Mesothelial cell of epicardium (in vitro differentiated cells): ENCODE measurements around the gene HYI. TPM values are rescaled to one million over a fixed set of nuclear protein-coding genes. Genes with fewer than 3 reads are reported as not detected.

Experiments
- DNase-seq, 2 experiments: peaks; one replicate each; pipeline ENCODE4 v3.0.0; 2021; ENCODE audit warnings: low spot score in 2 of 2; ENCODE audit not compliant: unreplicated experiment in 2 of 2
- H3K27ac Mint-ChIP-seq: 2 replicates; pipeline ENCODE4 v1.8.0; 2021; ENCODE audit warnings: mixed read lengths
- H3K27me3 Mint-ChIP-seq: 2 replicates; pipeline ENCODE4 v1.8.0; 2021; ENCODE audit warnings: low read depth, mixed read lengths
- H3K36me3 Mint-ChIP-seq: 2 replicates; pipeline ENCODE4 v1.8.0; 2021; ENCODE audit warnings: mixed read lengths
- H3K4me1 Mint-ChIP-seq: 2 replicates; pipeline ENCODE4 v1.8.0; 2021; ENCODE audit warnings: mixed read lengths
- H3K4me3 Mint-ChIP-seq: 2 replicates; pipeline ENCODE4 v1.8.0; 2021; ENCODE audit warnings: mild to moderate bottlenecking, moderate library complexity, mixed read lengths
- H3K9me3 Mint-ChIP-seq: 2 replicates; pipeline ENCODE4 v1.8.0; 2021; ENCODE audit warnings: mixed read lengths
- CTCF ChIP-seq: fragments of 200-600 bp; sonication (generic); IDR thresholded peaks from one replicate; pipeline ENCODE4 v1.5.0; 2021; ENCODE audit warnings: antibody characterized with exemption; ENCODE audit not compliant: unreplicated experiment
- total RNA-seq: library from RNA; stranded (reverse); gene quantifications from 3 replicates; pipeline ENCODE4 v1.2.1, GENCODE V29; 2021

Gene HYI
- total RNA-seq, 1 donor from 2014 or later = 41.2 TPM

- DNase-seq = peak in 1 of 2 experiments; percentile 2
- Mint-ChIP-seq H3K4me3 (no peak overlapping the region), H3K9me3 (no peaks in the 10 kb centered on the region), H3K36me3 (peaks cover 41% of the 10 kb centered on the region), H3K27ac (no peak overlapping the region), H3K4me1 (peaks cover 12% of the 10 kb centered on the region), H3K27me3 (no peaks in the 10 kb centered on the region)
- no peak for TF ChIP-seq CTCF
These were observed 7.9 kb downstream of the HYI start for GRCh38 chr1:43445606-43446387.

GRCh38 chr1:43444836-43445235, 8.9 kb downstream of the HYI start:
- Mint-ChIP-seq H3K27ac (peak overlapping the region; percentile 21), H3K9me3 (no peaks in the 10 kb centered on the region), H3K4me3 (no peak overlapping the region), H3K4me1 (peaks cover 12% of the 10 kb centered on the region), H3K27me3 (no peaks in the 10 kb centered on the region), H3K36me3 (peaks cover 35% of the 10 kb centered on the region)
- peak in 1 of 2 experiments; percentile 12 for DNase-seq
- no peak for TF ChIP-seq CTCF

GRCh38 chr1:43444151-43444828, 9.4 kb downstream of the HYI start:
- TF ChIP-seq CTCF = no peak
- H3K27me3 Mint-ChIP-seq = no peaks in the 10 kb centered on the region
- no peaks in the 10 kb centered on the region for H3K9me3 Mint-ChIP-seq
- H3K4me1 Mint-ChIP-seq = peaks cover 12% of the 10 kb centered on the region
- H3K4me3 Mint-ChIP-seq = no peak overlapping the region
- DNase-seq = no peak
- peak overlapping the region; percentile 21 for H3K27ac Mint-ChIP-seq
- peaks cover 31% of the 10 kb centered on the region for H3K36me3 Mint-ChIP-seq

- no peak for TF ChIP-seq CTCF
- Mint-ChIP-seq H3K9me3 (no peaks in the 10 kb centered on the region), H3K4me3 (no peak overlapping the region), H3K4me1 (peaks cover 12% of the 10 kb centered on the region), H3K36me3 (peaks cover 31% of the 10 kb centered on the region), H3K27ac (no peak overlapping the region), H3K27me3 (no peaks in the 10 kb centered on the region)
- DNase-seq = peak in 1 of 2 experiments; percentile 7
These were observed 10.4 kb downstream of the HYI start for GRCh38 chr1:43443197-43443946.

GRCh38 chr1:43442756-43443155, 11.0 kb downstream of the HYI start:
- Mint-ChIP-seq H3K4me3 (no peak overlapping the region), H3K27ac (no peak overlapping the region), H3K36me3 (peaks cover 36% of the 10 kb centered on the region), H3K9me3 (no peaks in the 10 kb centered on the region), H3K4me1 (peaks cover 12% of the 10 kb centered on the region), H3K27me3 (no peaks in the 10 kb centered on the region)
- DNase-seq = no peak
- no peak for TF ChIP-seq CTCF
